HepG2 (cell line): ENCODE data around the gene GRB2. TPM values are rescaled to one million over a fixed set of nuclear protein-coding genes. Genes with fewer than 3 reads are reported as not detected.

Experiments used
- CBX2 ChIP-seq, 2 experiments: fragments of 200-600 bp in 1 of 2; sonication (generic); formaldehyde crosslinking in 1 of 2; IDR thresholded peaks; 2 replicates each; pipeline versions ENCODE4 v1.7.0 to v1.8.1; 2018 to 2022; ENCODE audit warnings: low read depth in 2 of 2, low read length in 1 of 2, mild to moderate bottlenecking in 1 of 2, missing genetic modification reagents in 1 of 2
- DPF2 ChIP-seq: sonication (generic); formaldehyde crosslinking; IDR thresholded peaks from 2 replicates; pipeline ENCODE4 v1.4.0; 2020; ENCODE audit warnings: mild to moderate bottlenecking, low read depth, missing genetic modification reagents, borderline replicate concordance
- ELF4 ChIP-seq: sonication (generic); formaldehyde crosslinking; IDR thresholded peaks from 2 replicates; pipeline ENCODE4 v1.5.0; 2020; ENCODE audit warnings: missing genetic modification reagents, mild to moderate bottlenecking, moderate library complexity, borderline replicate concordance
- FIP1L1 ChIP-seq: fragments of 200-400 bp; formaldehyde crosslinking; IDR thresholded peaks from 2 replicates; pipeline ENCODE4 v1.6.1; 2018; ENCODE audit warnings: low read depth, mild to moderate bottlenecking, low read length, moderate library complexity, borderline replicate concordance; ENCODE audit not compliant: insufficient read depth
- HNF1A ChIP-seq, 2 experiments: sonication (generic) in 1 of 2; formaldehyde crosslinking in 1 of 2; IDR thresholded peaks; 2 replicates each; pipeline versions ENCODE4 v1.4.0 to v1.6.1; 2016 to 2020; ENCODE audit warnings: borderline replicate concordance in 1 of 2, low read depth in 1 of 2, mild to moderate bottlenecking in 1 of 2, missing genetic modification reagents in 1 of 2
- IRF1 ChIP-seq: sonication (generic); formaldehyde crosslinking; IDR thresholded peaks from 2 replicates; pipeline ENCODE4 v1.4.0; 2020; ENCODE audit warnings: low read depth, mild to moderate bottlenecking, missing genetic modification reagents
- MED13 ChIP-seq: sonication (generic); formaldehyde crosslinking; IDR thresholded peaks from 2 replicates; pipeline ENCODE4 v1.5.0; 2020; ENCODE audit warnings: missing genetic modification reagents
- SP140L ChIP-seq: sonication (generic); formaldehyde crosslinking; IDR thresholded peaks from 2 replicates; pipeline ENCODE4 v1.4.0; 2020; ENCODE audit warnings: missing genetic modification reagents, borderline replicate concordance
- SP5 ChIP-seq: IDR thresholded peaks from 2 replicates; pipeline ENCODE4 v1.6.1; 2016; ENCODE audit warnings: low read depth, borderline replicate concordance
- ZNF101 ChIP-seq: sonication (generic); formaldehyde crosslinking; IDR thresholded peaks from 2 replicates; pipeline ENCODE4 v1.4.0; 2020; ENCODE audit warnings: mild to moderate bottlenecking, low read depth, missing genetic modification reagents, borderline replicate concordance
- ZNF276 ChIP-seq: sonication (generic); formaldehyde crosslinking; IDR thresholded peaks from 2 replicates; pipeline ENCODE4 v1.4.0; 2020; ENCODE audit warnings: mild to moderate bottlenecking, low read depth, missing genetic modification reagents
- ZNF296 ChIP-seq: sonication (generic); formaldehyde crosslinking; conservative IDR thresholded peaks from 2 replicates; pipeline ENCODE4 v1.5.0; 2020; ENCODE audit warnings: mild to moderate bottlenecking, missing genetic modification reagents
- ZNF552 ChIP-seq: sonication (generic); formaldehyde crosslinking; IDR thresholded peaks from 2 replicates; pipeline ENCODE4 v1.9.0; 2022; ENCODE audit warnings: missing genetic modification reagents, mild to moderate bottlenecking, borderline replicate concordance
- ZNF790 ChIP-seq: sonication (generic); formaldehyde crosslinking; IDR thresholded peaks from 2 replicates; pipeline ENCODE4 v1.8.0; 2022; ENCODE audit warnings: missing genetic modification reagents, mild to moderate bottlenecking, borderline replicate concordance
- polyA plus RNA-seq, 8 experiments: library from polyadenylated mRNA; depleted of rRNA in 3 of 8; stranded (reverse) in 7 of 8; unstranded in 1 of 8; fragments of >200 nt; fragmentation: Illumina TruSeq in 4 of 8; extraction: Trizol in 4 of 8; gene quantifications; 2 replicates each; pipeline versions ENCODE4 v1.2.1 to v1.2.3, GENCODE V29; 2011 to 2016; ENCODE audit warnings: low read depth in 4 of 8, missing spikeins in 1 of 8, mixed read lengths in 1 of 8; ENCODE audit not compliant: insufficient read depth in 1 of 8
- total RNA-seq, 5 experiments: library from RNA; depleted of rRNA; stranded (reverse); fragments of >200 nt; fragmentation: Illumina TruSeq; extraction: Trizol; gene quantifications; 2 replicates each; pipeline ENCODE4 v1.2.3, GENCODE V29; 2016; ENCODE audit warnings: low read depth in 1 of 5
- TF ChIP-seq, protein P1 (sequence below): sonication (generic); formaldehyde crosslinking; IDR thresholded peaks from 2 replicates; pipeline ENCODE4; 2020; ENCODE audit warnings: missing genetic modification reagents, mild to moderate bottlenecking, borderline replicate concordance
- TF ChIP-seq, protein P2 (sequence below): sonication (generic); formaldehyde crosslinking; IDR thresholded peaks from 2 replicates; pipeline ENCODE4 v1.4.0; 2020; ENCODE audit warnings: missing genetic modification reagents; ENCODE audit errors: not compliant biosample characterization

GRB2 gene
- total and polyA plus RNA-seq, 2 of the 13 experiments (the other 11 are each of a cell fraction or from before 2014, with no cell fraction given) = 84.6 to 92.3 TPM

DNA sequence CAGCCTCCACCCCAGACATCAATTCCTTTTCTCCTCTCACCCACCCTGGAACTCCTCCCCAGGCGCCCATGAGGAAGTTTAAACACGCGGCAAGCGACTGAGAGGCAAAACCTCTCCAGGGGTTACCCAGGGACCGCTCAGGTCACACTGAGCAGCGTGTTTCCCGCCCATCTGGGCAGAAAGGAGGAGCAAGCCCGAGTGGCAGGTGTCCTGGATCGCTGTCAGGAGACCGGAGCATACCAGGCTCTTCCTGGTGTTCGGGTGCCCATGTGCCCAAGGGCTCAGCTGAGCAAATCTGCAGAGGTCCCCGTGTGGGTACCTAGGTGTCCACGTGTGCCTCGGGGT, 116.7 kb downstream of the GRB2 start (continued):
- TF ChIP-seq SP140L (CRISPR knock-in tag) (no peak), MED13 (CRISPR knock-in tag) (peak; percentile 46; the same call in 1 of the 2 replicates), ZNF790 (CRISPR knock-in tag) (no peak), HNF1A (IDR thresholded peaks at IDR 0.05; ENCODE audit: low read depth) (no peak), HNF1A (CRISPR knock-in tag; IDR thresholded peaks at IDR 0.05; ENCODE audit: borderline replicate concordance) (no peak), FIP1L1 (0 out of 2 replicates have a peak, but pooled peaks have one; percentile 46), ZNF552 (0 out of 2 replicates have a peak, but pooled peaks have one; percentile 63), ZNF276 (CRISPR knock-in tag) (no peak), ELF4 (CRISPR knock-in tag) (no peak), ZNF296 (CRISPR knock-in tag) (peak; percentile 79; the same call in 1 of the 2 replicates), CBX2 (IDR thresholded peaks at IDR 0.05; ENCODE audit: low read depth, low read length) (no peak), CBX2 (CRISPR knock-in tag; IDR thresholded peaks at IDR 0.05; ENCODE audit: low read depth) (0 out of 2 replicates have a peak, but pooled peaks have one; percentile 29), DPF2 (CRISPR knock-in tag) (0 out of 2 replicates have a peak, but pooled peaks have one; percentile 10), IRF1 (CRISPR knock-in tag) (peak; percentile 67; the same call in 1 of the 2 replicates), ZNF101 (no peak), SP5 (CRISPR knock-in tag) (peak; percentile 28; the same call in 1 of the 2 replicates)
- TF ChIP-seq, protein P1, sequence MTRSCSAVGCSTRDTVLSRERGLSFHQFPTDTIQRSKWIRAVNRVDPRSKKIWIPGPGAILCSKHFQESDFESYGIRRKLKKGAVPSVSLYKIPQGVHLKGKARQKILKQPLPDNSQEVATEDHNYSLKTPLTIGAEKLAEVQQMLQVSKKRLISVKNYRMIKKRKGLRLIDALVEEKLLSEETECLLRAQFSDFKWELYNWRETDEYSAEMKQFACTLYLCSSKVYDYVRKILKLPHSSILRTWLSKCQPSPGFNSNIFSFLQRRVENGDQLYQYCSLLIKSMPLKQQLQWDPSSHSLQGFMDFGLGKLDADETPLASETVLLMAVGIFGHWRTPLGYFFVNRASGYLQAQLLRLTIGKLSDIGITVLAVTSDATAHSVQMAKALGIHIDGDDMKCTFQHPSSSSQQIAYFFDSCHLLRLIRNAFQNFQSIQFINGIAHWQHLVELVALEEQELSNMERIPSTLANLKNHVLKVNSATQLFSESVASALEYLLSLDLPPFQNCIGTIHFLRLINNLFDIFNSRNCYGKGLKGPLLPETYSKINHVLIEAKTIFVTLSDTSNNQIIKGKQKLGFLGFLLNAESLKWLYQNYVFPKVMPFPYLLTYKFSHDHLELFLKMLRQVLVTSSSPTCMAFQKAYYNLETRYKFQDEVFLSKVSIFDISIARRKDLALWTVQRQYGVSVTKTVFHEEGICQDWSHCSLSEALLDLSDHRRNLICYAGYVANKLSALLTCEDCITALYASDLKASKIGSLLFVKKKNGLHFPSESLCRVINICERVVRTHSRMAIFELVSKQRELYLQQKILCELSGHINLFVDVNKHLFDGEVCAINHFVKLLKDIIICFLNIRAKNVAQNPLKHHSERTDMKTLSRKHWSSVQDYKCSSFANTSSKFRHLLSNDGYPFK (CRISPR knock-in tag) = no peak; the same call in 1 of the 2 replicates
- TF ChIP-seq, protein P2, sequence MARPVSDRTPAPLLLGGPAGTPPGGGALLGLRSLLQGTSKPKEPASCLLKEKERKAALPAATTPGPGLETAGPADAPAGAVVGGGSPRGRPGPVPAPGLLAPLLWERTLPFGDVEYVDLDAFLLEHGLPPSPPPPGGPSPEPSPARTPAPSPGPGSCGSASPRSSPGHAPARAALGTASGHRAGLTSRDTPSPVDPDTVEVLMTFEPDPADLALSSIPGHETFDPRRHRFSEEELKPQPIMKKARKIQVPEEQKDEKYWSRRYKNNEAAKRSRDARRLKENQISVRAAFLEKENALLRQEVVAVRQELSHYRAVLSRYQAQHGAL (CRISPR knock-in tag) = peak; percentile 41
